Panc1 (cell line): ENCODE measurements around the gene CLPX. TPM values are rescaled to one million over a fixed set of nuclear protein-coding genes. Genes with fewer than 3 reads are reported as not detected.

Experiments used
- ATAC-seq: fragments of 200-7000 bp; cut with Tn5 transposase; 2 replicates; pipeline ENCODE4 v1.9.1; 2020; ENCODE audit warnings: mild to moderate bottlenecking, moderate library complexity
- BruUV-seq: library from RNA; stranded (reverse); fragments of 400-500 nt; replicated peaks from 2 replicates; lab custom pipeline; 2021; lab: Mats Ljungman, UMichigan
- CTCF ChIA-PET: fragments of 300-600 bp; sonication (Branson Sonifier 250); formaldehyde crosslinking; loops from one replicate; lab custom pipeline; 2022; ENCODE audit warnings: antibody characterized with exemption; lab: Charles Lee
- POLR2A ChIA-PET: fragments of 300-600 bp; sonication (Branson Sonifier 250); formaldehyde crosslinking; loops from one replicate; lab custom pipeline; 2022; ENCODE audit warnings: antibody characterized with exemption; lab: Charles Lee
- DNase-seq: peaks from one replicate; pipeline ENCODE4 v3.0.0-alpha.2; 2010; ENCODE audit warnings: low read depth, low spot score
- H3K27ac ChIP-seq: 2 replicates; pipeline ENCODE4 v1.5.1; 2011; ENCODE audit warnings: mild to moderate bottlenecking, low read length, inconsistent platforms
- H3K27me3 ChIP-seq: fragments of 200-500 bp; sonication (Bioruptor generic); 2 replicates; pipeline ENCODE4 v1.6.0; 2014; ENCODE audit warnings: low read length, inconsistent platforms; ENCODE audit not compliant: control insufficient read depth, insufficient read depth
- H3K36me3 ChIP-seq: fragments of 200-500 bp; sonication (Bioruptor generic); 2 replicates; pipeline ENCODE4 v1.5.1; 2014; ENCODE audit warnings: inconsistent platforms, mild to moderate bottlenecking, low read length, moderate library complexity; ENCODE audit not compliant: control insufficient read depth, insufficient read depth
- H3K4me1 ChIP-seq: 2 replicates; pipeline ENCODE4 v1.5.1; 2011; ENCODE audit warnings: inconsistent platforms, mild to moderate bottlenecking, low read length, moderate library complexity; ENCODE audit not compliant: control insufficient read depth, insufficient read depth
- H3K4me3 ChIP-seq, 2 experiments: 2 replicates each; pipeline ENCODE4 v1.5.1; 2011 to 2012; ENCODE audit warnings: low read depth in 2 of 2, low read length in 2 of 2, mild to moderate bottlenecking in 2 of 2, inconsistent platforms in 1 of 2, moderate library complexity in 1 of 2
- H3K9me3 ChIP-seq: fragments of 200-500 bp; sonication (Bioruptor generic); 2 replicates; pipeline ENCODE4 v1.5.1; 2014; ENCODE audit warnings: low read depth, mild to moderate bottlenecking, inconsistent platforms, low read length, moderate library complexity; ENCODE audit not compliant: control insufficient read depth, insufficient read depth
- POLR2AphosphoS5 ChIP-seq: IDR thresholded peaks from 2 replicates; pipeline ENCODE4 v1.6.1; 2012; ENCODE audit warnings: mild to moderate bottlenecking, low read depth, low read length, moderate library complexity
- SIN3A ChIP-seq: IDR thresholded peaks from 2 replicates; pipeline ENCODE4 v1.6.1; 2012; ENCODE audit warnings: low read depth, mild to moderate bottlenecking, low read length, moderate library complexity, borderline replicate concordance; ENCODE audit not compliant: insufficient read depth
- TCF7L2 ChIP-seq: IDR thresholded peaks from 2 replicates; pipeline ENCODE4 v1.6.1; 2011; ENCODE audit warnings: mild to moderate bottlenecking, low read depth, low read length, inconsistent platforms
- in situ Hi-C: cut with HindIII; loops from 2 replicates; pipeline ENCODE4 v1.10.0; 2016; ENCODE audit warnings: low sequenced_read_pairs, low pct_unique_long_range_greater_than_20kb
- intact Hi-C: fragments of 100-400 bp; cut with micrococcal nuclease; formaldehyde crosslinking; loops from one replicate; pipeline ENCODE4 v1.10.0; 2022; ENCODE audit not compliant: unreplicated experiment
- total RNA-seq: library from RNA; stranded (reverse); gene quantifications from one replicate; pipeline ENCODE4 v1.2.1, GENCODE V29; 2021; ENCODE audit not compliant: unreplicated experiment
- TF ChIP-seq, protein P1 (sequence below): fragments of 450-650 bp; IDR thresholded peaks from 2 replicates; pipeline ENCODE4 v1.5.1; 2017; ENCODE audit warnings: mild to moderate bottlenecking
- TF ChIP-seq, protein P2 (sequence below), 2 experiments: IDR thresholded peaks; 2 replicates each; pipeline ENCODE4 v1.6.1; 2011 to 2012; ENCODE audit warnings: low read depth in 2 of 2, control low read depth in 1 of 2, low read length in 1 of 2, mild to moderate bottlenecking in 1 of 2, moderate library complexity in 1 of 2; ENCODE audit not compliant: insufficient read depth in 1 of 2

Gene CLPX
- total RNA-seq, 1 experiment from 2014 or later: 49.9 TPM

DNA sequence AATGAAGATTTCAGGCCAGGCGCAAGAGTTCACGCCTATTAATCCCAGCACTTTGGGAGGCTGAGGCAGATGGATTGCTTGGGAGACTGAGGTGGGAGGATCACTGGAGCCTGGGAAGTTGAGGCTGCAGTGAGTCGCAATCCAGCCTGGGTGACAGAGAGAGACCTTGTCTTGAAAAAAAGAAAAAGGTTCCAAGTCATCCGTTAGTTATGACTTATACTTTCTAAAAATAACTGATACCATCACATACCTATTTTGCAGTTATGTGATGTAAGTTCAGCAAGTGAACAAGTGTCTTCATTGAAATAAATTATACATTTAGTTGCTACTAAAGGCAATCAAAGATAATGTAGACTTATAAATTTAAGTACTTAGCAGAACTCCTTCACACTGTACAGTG lies 22.1 kb downstream of the CLPX start:
- Histone ChIP-seq H3K27me3 (no peaks in the 10 kb centered on the region), H3K4me3 (no peak overlapping the region), H3K9me3 (no peaks in the 10 kb centered on the region), H3K4me1 (no peaks in the 10 kb centered on the region), H3K27ac (no peak overlapping the region), H3K36me3 (peaks cover 30% of the 10 kb centered on the region)
- CTCF ChIA-PET: no interaction called here
- ATAC-seq: no peak
- POLR2A ChIA-PET: no interaction called here
- TF ChIP-seq, protein P1, sequence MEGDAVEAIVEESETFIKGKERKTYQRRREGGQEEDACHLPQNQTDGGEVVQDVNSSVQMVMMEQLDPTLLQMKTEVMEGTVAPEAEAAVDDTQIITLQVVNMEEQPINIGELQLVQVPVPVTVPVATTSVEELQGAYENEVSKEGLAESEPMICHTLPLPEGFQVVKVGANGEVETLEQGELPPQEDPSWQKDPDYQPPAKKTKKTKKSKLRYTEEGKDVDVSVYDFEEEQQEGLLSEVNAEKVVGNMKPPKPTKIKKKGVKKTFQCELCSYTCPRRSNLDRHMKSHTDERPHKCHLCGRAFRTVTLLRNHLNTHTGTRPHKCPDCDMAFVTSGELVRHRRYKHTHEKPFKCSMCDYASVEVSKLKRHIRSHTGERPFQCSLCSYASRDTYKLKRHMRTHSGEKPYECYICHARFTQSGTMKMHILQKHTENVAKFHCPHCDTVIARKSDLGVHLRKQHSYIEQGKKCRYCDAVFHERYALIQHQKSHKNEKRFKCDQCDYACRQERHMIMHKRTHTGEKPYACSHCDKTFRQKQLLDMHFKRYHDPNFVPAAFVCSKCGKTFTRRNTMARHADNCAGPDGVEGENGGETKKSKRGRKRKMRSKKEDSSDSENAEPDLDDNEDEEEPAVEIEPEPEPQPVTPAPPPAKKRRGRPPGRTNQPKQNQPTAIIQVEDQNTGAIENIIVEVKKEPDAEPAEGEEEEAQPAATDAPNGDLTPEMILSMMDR: no peak
- TF ChIP-seq TCF7L2 (no peak), POLR2AphosphoS5 (no peak), SIN3A (no peak)
- TF ChIP-seq, protein P2, sequence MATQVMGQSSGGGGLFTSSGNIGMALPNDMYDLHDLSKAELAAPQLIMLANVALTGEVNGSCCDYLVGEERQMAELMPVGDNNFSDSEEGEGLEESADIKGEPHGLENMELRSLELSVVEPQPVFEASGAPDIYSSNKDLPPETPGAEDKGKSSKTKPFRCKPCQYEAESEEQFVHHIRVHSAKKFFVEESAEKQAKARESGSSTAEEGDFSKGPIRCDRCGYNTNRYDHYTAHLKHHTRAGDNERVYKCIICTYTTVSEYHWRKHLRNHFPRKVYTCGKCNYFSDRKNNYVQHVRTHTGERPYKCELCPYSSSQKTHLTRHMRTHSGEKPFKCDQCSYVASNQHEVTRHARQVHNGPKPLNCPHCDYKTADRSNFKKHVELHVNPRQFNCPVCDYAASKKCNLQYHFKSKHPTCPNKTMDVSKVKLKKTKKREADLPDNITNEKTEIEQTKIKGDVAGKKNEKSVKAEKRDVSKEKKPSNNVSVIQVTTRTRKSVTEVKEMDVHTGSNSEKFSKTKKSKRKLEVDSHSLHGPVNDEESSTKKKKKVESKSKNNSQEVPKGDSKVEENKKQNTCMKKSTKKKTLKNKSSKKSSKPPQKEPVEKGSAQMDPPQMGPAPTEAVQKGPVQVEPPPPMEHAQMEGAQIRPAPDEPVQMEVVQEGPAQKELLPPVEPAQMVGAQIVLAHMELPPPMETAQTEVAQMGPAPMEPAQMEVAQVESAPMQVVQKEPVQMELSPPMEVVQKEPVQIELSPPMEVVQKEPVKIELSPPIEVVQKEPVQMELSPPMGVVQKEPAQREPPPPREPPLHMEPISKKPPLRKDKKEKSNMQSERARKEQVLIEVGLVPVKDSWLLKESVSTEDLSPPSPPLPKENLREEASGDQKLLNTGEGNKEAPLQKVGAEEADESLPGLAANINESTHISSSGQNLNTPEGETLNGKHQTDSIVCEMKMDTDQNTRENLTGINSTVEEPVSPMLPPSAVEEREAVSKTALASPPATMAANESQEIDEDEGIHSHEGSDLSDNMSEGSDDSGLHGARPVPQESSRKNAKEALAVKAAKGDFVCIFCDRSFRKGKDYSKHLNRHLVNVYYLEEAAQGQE (IDR thresholded peaks at IDR 0.05; ENCODE audit: insufficient read depth in 1 of 2, low read depth in 2 of 2, low read length in 1 of 2): no peak
- no TSS peak for BruUV-seq
- in situ Hi-C loops: no loop called here
- intact Hi-C loops: no loop called here
- no peak for DNase-seq

DNA sequence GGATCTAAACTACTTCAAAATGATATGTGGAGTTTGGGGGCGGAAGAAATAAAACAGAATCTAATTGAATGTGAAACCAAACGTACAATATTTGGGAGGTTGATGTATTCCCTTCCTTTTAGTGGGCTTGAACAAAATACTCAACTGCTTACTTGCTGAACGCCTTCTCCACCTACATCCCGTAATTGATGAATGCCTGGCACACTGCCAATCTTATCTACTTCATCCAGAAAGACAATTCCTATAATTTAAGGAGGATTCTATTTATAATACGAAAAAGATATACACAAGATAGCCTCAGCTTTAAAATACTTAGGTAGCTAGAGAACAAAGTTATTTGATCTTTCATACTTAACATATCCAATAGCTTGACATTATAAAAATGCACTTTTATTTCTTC lies 28.4 kb downstream of the CLPX start:
- DNase-seq (no peak), ATAC-seq (no peak)
- no TSS peak for BruUV-seq
- H3K27me3 ChIP-seq: no peaks in the 10 kb centered on the region
- ChIA-PET CTCF (no interaction called here), POLR2A (no interaction called here)
- H3K4me1 ChIP-seq: no peaks in the 10 kb centered on the region
- H3K27ac ChIP-seq: no peak overlapping the region
- TF ChIP-seq, protein P2 (IDR thresholded peaks at IDR 0.05; ENCODE audit: insufficient read depth in 1 of 2, low read depth in 2 of 2, low read length in 1 of 2): no peak
- TF ChIP-seq POLR2AphosphoS5 (no peak), TCF7L2 (no peak), SIN3A (no peak)
- TF ChIP-seq, protein P1: no peak
- no peaks in the 10 kb centered on the region for H3K9me3 ChIP-seq
- H3K4me3 ChIP-seq: no peak overlapping the region
- in situ Hi-C loops: no loop called here
- intact Hi-C loops: no loop called here
- peaks cover 55% of the 10 kb centered on the region for H3K36me3 ChIP-seq
